ENCODE results near the gene GPRIN2.

- TF ChIP-seq CTCF (conservative IDR thresholded peaks at IDR 0.05): no peak
- TF ChIP-seq ZFX (IDR thresholded peaks at IDR 0.05): peak; percentile 18; the same call in 1 of the 2 replicates
Measured at GRCh38 chr10:46525824-46526681, 30.4 kb downstream of the GPRIN2 start.

Data from C4-2B (cell line).